OCI-LY3 (cell line): Measurements from ENCODE around the gene ZNF414.

ENCODE experiments used
- H2AFZ ChIP-seq: fragments of 200-600, 300-600 bp; shearing (Covaris generic); 2 replicates; pipeline ENCODE4 v1.6.0; 2014; ENCODE audit warnings: antibody characterized with exemption, low read depth, low read length
- H3K27ac ChIP-seq: fragments of 200-600, 300-600 bp; sonication (generic); 2 replicates; pipeline ENCODE4 v1.5.1; 2014; ENCODE audit warnings: mild to moderate bottlenecking, low read length, moderate library complexity, mixed read lengths
- H3K27me3 ChIP-seq: fragments of 200-600, 300-600 bp; sonication (generic); 2 replicates; pipeline ENCODE4 v1.6.1; 2014; ENCODE audit warnings: low read depth, low read length, mixed read lengths
- H3K36me3 ChIP-seq: fragments of 200-600, 300-600 bp; sonication (generic); replicated peaks from 2 replicates; pipeline ENCODE3; 2014; ENCODE audit warnings: low read depth, low read length, mixed read lengths
- H3K4me1 ChIP-seq: fragments of 300-600, 200-600 bp; sonication (generic); 2 replicates; pipeline ENCODE4 v1.6.1; 2014; ENCODE audit warnings: low read length, mixed read lengths
- H3K4me2 ChIP-seq: fragments of 200-600, 300-600 bp; sonication (generic); 2 replicates; pipeline ENCODE4 v1.6.1; 2014; ENCODE audit warnings: low read length, mixed read lengths
- H3K4me3 ChIP-seq: fragments of 300-600, 200-600 bp; sonication (generic); 2 replicates; pipeline ENCODE4 v1.5.1; 2014; ENCODE audit warnings: antibody characterized with exemption, mild to moderate bottlenecking, low read length, moderate library complexity
- H3K79me2 ChIP-seq: fragments of 300-600, 200-600 bp; shearing (Covaris generic); 2 replicates; pipeline ENCODE4 v1.6.1; 2014; ENCODE audit warnings: mild to moderate bottlenecking, low read length, mixed read lengths
- H3K9ac ChIP-seq: fragments of 300-600, 200-600 bp; shearing (Covaris generic); 2 replicates; pipeline ENCODE4 v1.6.0; 2014; ENCODE audit warnings: mild to moderate bottlenecking, low read length, moderate library complexity
- H3K9me3 ChIP-seq: fragments of 200-600, 300-600 bp; shearing (Covaris generic); 2 replicates; pipeline ENCODE4 v1.6.1; 2014; ENCODE audit warnings: low read length, mixed read lengths; ENCODE audit not compliant: insufficient read depth
- H4K20me1 ChIP-seq: fragments of 200-600, 300-600 bp; sonication (generic); 2 replicates; pipeline ENCODE4 v1.6.1; 2016; ENCODE audit warnings: low read length, mixed read lengths; ENCODE audit not compliant: insufficient read depth
- EZH2phosphoT487 ChIP-seq: fragments of 200-600 bp; shearing (Covaris generic); IDR thresholded peaks from 2 replicates; pipeline ENCODE4 v1.6.1; 2018; ENCODE audit warnings: antibody characterized with exemption, mixed run types, low read depth
- TF ChIP-seq, protein P1 (sequence below): fragments of 200-600, 300-600 bp; sonication (generic); IDR thresholded peaks from 2 replicates; pipeline ENCODE4 v1.5.1; 2014; ENCODE audit warnings: antibody characterized with exemption, low read length, low read depth

The ZNF414 gene

GRCh38 chr19:8499048-8499833, 14.7 kb downstream of the ZNF414 start:
- Histone ChIP-seq H2AFZ (no peak overlapping the region), H3K4me3 (no peak overlapping the region), H3K4me1 (peaks cover 8% of the 10 kb centered on the region; the same call in 1 of the 2 replicates), H3K9me3 (no peaks in the 10 kb centered on the region), H3K79me2 (no peaks in the 10 kb centered on the region), H3K36me3 (no peaks in the 10 kb centered on the region), H3K9ac (no peak overlapping the region), H3K4me2 (no peak overlapping the region), H3K27ac (no peak overlapping the region), H4K20me1 (no peaks in the 10 kb centered on the region), H3K27me3 (no peaks in the 10 kb centered on the region)
- no peak for TF ChIP-seq EZH2phosphoT487
- TF ChIP-seq, protein P1, sequence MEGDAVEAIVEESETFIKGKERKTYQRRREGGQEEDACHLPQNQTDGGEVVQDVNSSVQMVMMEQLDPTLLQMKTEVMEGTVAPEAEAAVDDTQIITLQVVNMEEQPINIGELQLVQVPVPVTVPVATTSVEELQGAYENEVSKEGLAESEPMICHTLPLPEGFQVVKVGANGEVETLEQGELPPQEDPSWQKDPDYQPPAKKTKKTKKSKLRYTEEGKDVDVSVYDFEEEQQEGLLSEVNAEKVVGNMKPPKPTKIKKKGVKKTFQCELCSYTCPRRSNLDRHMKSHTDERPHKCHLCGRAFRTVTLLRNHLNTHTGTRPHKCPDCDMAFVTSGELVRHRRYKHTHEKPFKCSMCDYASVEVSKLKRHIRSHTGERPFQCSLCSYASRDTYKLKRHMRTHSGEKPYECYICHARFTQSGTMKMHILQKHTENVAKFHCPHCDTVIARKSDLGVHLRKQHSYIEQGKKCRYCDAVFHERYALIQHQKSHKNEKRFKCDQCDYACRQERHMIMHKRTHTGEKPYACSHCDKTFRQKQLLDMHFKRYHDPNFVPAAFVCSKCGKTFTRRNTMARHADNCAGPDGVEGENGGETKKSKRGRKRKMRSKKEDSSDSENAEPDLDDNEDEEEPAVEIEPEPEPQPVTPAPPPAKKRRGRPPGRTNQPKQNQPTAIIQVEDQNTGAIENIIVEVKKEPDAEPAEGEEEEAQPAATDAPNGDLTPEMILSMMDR, result no peak

GRCh38 chr19:8498295-8498694, 15.7 kb downstream of the ZNF414 start:
- no peak overlapping the region for H2AFZ ChIP-seq
- no peaks in the 10 kb centered on the region for H3K36me3 ChIP-seq
- no peaks in the 10 kb centered on the region for H4K20me1 ChIP-seq
- H3K4me1 ChIP-seq, result peaks cover 8% of the 10 kb centered on the region; the same call in 1 of the 2 replicates
- no peak overlapping the region for H3K4me2 ChIP-seq
- no peak for TF ChIP-seq EZH2phosphoT487
- no peaks in the 10 kb centered on the region for H3K27me3 ChIP-seq
- no peak overlapping the region for H3K27ac ChIP-seq
- no peaks in the 10 kb centered on the region for H3K9me3 ChIP-seq
- no peak overlapping the region for H3K9ac ChIP-seq
- H3K79me2 ChIP-seq, result no peaks in the 10 kb centered on the region
- no peak overlapping the region for H3K4me3 ChIP-seq

DNA sequence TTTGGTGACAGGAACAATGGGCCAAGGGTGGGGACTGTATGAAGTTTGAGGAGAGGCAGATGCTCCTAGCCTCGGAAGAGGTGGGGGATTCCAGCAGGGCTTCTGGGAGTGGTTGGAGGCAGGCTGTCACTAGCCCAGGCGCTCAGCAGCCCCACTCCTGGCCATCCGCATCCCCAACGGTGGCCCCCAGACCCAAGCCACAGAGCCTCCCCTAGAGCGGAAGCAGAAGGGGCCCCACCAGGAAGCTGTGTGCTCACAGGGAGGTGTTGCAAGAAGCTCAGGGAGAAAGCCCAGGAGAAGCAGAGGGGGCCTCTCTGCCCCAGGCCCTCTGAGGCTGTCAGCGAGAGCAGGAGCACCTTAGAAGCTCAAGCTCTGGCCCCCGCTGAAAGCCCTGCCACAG, 19.8 kb downstream of the ZNF414 start:
- Histone ChIP-seq H3K27ac (no peak overlapping the region), H3K27me3 (no peaks in the 10 kb centered on the region), H3K36me3 (peaks cover 14% of the 10 kb centered on the region), H4K20me1 (no peaks in the 10 kb centered on the region), H3K4me3 (no peak overlapping the region), H3K79me2 (peaks cover 2% of the 10 kb centered on the region; the same call in 1 of the 2 replicates), H3K4me1 (no peaks in the 10 kb centered on the region; the same call in 1 of the 2 replicates), H2AFZ (no peak overlapping the region), H3K4me2 (no peak overlapping the region), H3K9me3 (no peaks in the 10 kb centered on the region), H3K9ac (no peak overlapping the region)
- TF ChIP-seq, protein P1, result no peak
- no peak for TF ChIP-seq EZH2phosphoT487

GRCh38 chr19:8491574-8491973, 22.4 kb downstream of the ZNF414 start:
- Histone ChIP-seq H3K9me3 (no peaks in the 10 kb centered on the region), H3K4me3 (no peak overlapping the region), H3K27ac (no peak overlapping the region), H3K27me3 (no peaks in the 10 kb centered on the region), H4K20me1 (no peaks in the 10 kb centered on the region), H3K79me2 (peaks cover 19% of the 10 kb centered on the region), H3K36me3 (peaks cover 33% of the 10 kb centered on the region), H2AFZ (no peak overlapping the region), H3K4me2 (no peak overlapping the region), H3K9ac (no peak overlapping the region), H3K4me1 (peaks cover 22% of the 10 kb centered on the region)
- no peak for TF ChIP-seq EZH2phosphoT487
- TF ChIP-seq, protein P1, result no peak
